Smooth muscle cell (in vitro differentiated cells): ENCODE data around the gene EWSR1. TPM values are rescaled to one million over a fixed set of nuclear protein-coding genes. Genes with fewer than 3 reads are reported as not detected.

Source experiments
- DNase-seq: peaks from one replicate; lab custom pipeline; 2025; ENCODE audit not compliant: unreplicated experiment; lab: John Stamatoyannopoulos, UW
- H2AFZ ChIP-seq: fragments of 200-600 bp; sonication (generic); 2 replicates; pipeline ENCODE4 v1.6.0; 2016; ENCODE audit warnings: antibody characterized with exemption, low read depth, mild to moderate bottlenecking
- H3F3A ChIP-seq: fragments of 200-600 bp; sonication (generic); 2 replicates; pipeline ENCODE4 v1.6.0; 2017; ENCODE audit warnings: antibody characterized with exemption, low read depth
- H3K27ac ChIP-seq: fragments of 200-600 bp; sonication (generic); 2 replicates; pipeline ENCODE4 v1.5.1; 2016; ENCODE audit warnings: low read depth, mild to moderate bottlenecking
- H3K27me3 ChIP-seq: fragments of 200-600 bp; sonication (generic); 2 replicates; pipeline ENCODE4 v1.6.1; 2016; ENCODE audit warnings: low read depth, mild to moderate bottlenecking
- H3K36me3 ChIP-seq: fragments of 200-600 bp; sonication (generic); 2 replicates; pipeline ENCODE4 v1.5.1; 2016; ENCODE audit warnings: low read depth
- H3K4me1 ChIP-seq: fragments of 200-600 bp; sonication (generic); 2 replicates; pipeline ENCODE4 v1.5.1; 2016; ENCODE audit warnings: low read depth
- H3K4me2 ChIP-seq: fragments of 200-600 bp; sonication (generic); 2 replicates; pipeline ENCODE4 v1.6.0; 2016; ENCODE audit warnings: mild to moderate bottlenecking
- H3K4me3 ChIP-seq: fragments of 200-600 bp; sonication (generic); 2 replicates; pipeline ENCODE4 v1.5.1; 2016; ENCODE audit warnings: mild to moderate bottlenecking
- H3K79me2 ChIP-seq: fragments of 200-600 bp; sonication (generic); 2 replicates; pipeline ENCODE4 v1.6.0; 2016; ENCODE audit warnings: low read depth, mild to moderate bottlenecking
- H3K9ac ChIP-seq: fragments of 200-600 bp; sonication (generic); 2 replicates; pipeline ENCODE4 v1.6.0; 2016; ENCODE audit warnings: low read depth
- H3K9me3 ChIP-seq: fragments of 200-600 bp; sonication (generic); replicated peaks from 2 replicates; pipeline ENCODE4 v1.5.1; 2016; ENCODE audit warnings: low read depth
- H4K20me1 ChIP-seq: fragments of 200-600 bp; sonication (generic); 2 replicates; pipeline ENCODE4 v1.6.0; 2016; ENCODE audit warnings: low read depth
- CTCF ChIP-seq: fragments of 200-600 bp; sonication (generic); IDR thresholded peaks from 2 replicates; pipeline ENCODE4 v1.5.1; 2017; ENCODE audit warnings: borderline replicate concordance, mild to moderate bottlenecking, antibody characterized with exemption; ENCODE audit not compliant: insufficient read depth, poor library complexity, severe bottlenecking
- WGBS: methylation state at CpG from one replicate; pipeline ENCODE4 v1.1.7; 2016; ENCODE audit warnings: low lambda C conversion rate; 5-methylcytosine and 5-hydroxymethylcytosine counted together
- polyA plus RNA-seq: library from polyadenylated mRNA; unstranded; fragments of >200 nt; fragmentation: Nextera tagmentation; extraction: Ambion mirVana; gene quantifications from 2 replicates; pipeline ENCODE4 v1.2.1, GENCODE V29; 2016
- total RNA-seq: library from RNA; depleted of rRNA; stranded (reverse); fragments of >200 nt; gene quantifications from 2 replicates; pipeline ENCODE4 v1.2.3, GENCODE V29; 2014

The EWSR1 gene
- total and polyA plus RNA-seq, 2 experiments from 2014 or later, result 164 to 197 TPM

- Histone ChIP-seq H2AFZ (no peak overlapping the region), H3K9me3 (no peaks in the 10 kb centered on the region), H3K27ac (peak overlapping the region; percentile 99), H3K4me1 (peaks cover 43% of the 10 kb centered on the region), H3K27me3 (no peaks in the 10 kb centered on the region), H3K9ac (peak overlapping the region; percentile 100), H3K36me3 (peaks cover 20% of the 10 kb centered on the region), H3F3A (peaks cover 11% of the 10 kb centered on the region), H3K4me2 (peak overlapping the region; percentile 99), H3K4me3 (peak overlapping the region; percentile 83), H3K79me2 (peaks cover 89% of the 10 kb centered on the region), H4K20me1 (peaks cover 71% of the 10 kb centered on the region)
- no peak for DNase-seq
- no peak for TF ChIP-seq CTCF
- WGBS, result 24% methylated on average over 9 of the region's 9 CpGs
Measured at GRCh38 chr22:29270475-29271271, 2.6 kb downstream of the EWSR1 start.

GRCh38 chr22:29272624-29273023, 4.6 kb downstream of the EWSR1 start:
- no peak overlapping the region for H2AFZ ChIP-seq
- H3K4me3 ChIP-seq, result no peak overlapping the region
- no peaks in the 10 kb centered on the region for H3K27me3 ChIP-seq
- TF ChIP-seq CTCF, result no peak
- H3K4me2 ChIP-seq, result no peak overlapping the region
- 97% methylated on average over 2 of the region's 2 CpGs for WGBS
- H3K4me1 ChIP-seq, result peaks cover 32% of the 10 kb centered on the region
- H3K9me3 ChIP-seq, result no peaks in the 10 kb centered on the region
- peaks cover 95% of the 10 kb centered on the region for H3K79me2 ChIP-seq
- no peak overlapping the region for H3K27ac ChIP-seq
- peaks cover 11% of the 10 kb centered on the region for H3F3A ChIP-seq
- peaks cover 91% of the 10 kb centered on the region for H4K20me1 ChIP-seq
- no peak overlapping the region for H3K9ac ChIP-seq
- peaks cover 28% of the 10 kb centered on the region for H3K36me3 ChIP-seq
- no peak for DNase-seq

GRCh38 chr22:29275167-29275566, 7.1 kb downstream of the EWSR1 start:
- H3K27ac ChIP-seq, result no peak overlapping the region
- no peaks in the 10 kb centered on the region for H3K27me3 ChIP-seq
- no peak overlapping the region for H2AFZ ChIP-seq
- H3F3A ChIP-seq, result peaks cover 3% of the 10 kb centered on the region
- H3K79me2 ChIP-seq, result peaks cover 100% of the 10 kb centered on the region
- H3K4me3 ChIP-seq, result no peak overlapping the region
- DNase-seq, result no peak
- 86% methylated on average over 3 of the region's 3 CpGs for WGBS
- peaks cover 34% of the 10 kb centered on the region for H3K36me3 ChIP-seq
- H3K4me2 ChIP-seq, result no peak overlapping the region
- no peak overlapping the region for H3K9ac ChIP-seq
- H3K4me1 ChIP-seq, result peaks cover 24% of the 10 kb centered on the region
- H3K9me3 ChIP-seq, result no peaks in the 10 kb centered on the region
- H4K20me1 ChIP-seq, result peaks cover 100% of the 10 kb centered on the region
- TF ChIP-seq CTCF, result no peak
